COR-L47 (cell line): ENCODE results near the gene MGAT2.
"Not testable (repeated sequence)": the region's sequence is repeated elsewhere in the genome, so short reads cannot be mapped to it uniquely, and the experiment has no call there.

ENCODE experiments used
- DNase-seq: peaks from one replicate; lab custom pipeline; 2025; lab: John Stamatoyannopoulos, UW

MGAT2 gene

GRCh38 chr14:49612671-49613070 is 7.9 kb upstream of the MGAT2 start:
- no peak for DNase-seq

DNA sequence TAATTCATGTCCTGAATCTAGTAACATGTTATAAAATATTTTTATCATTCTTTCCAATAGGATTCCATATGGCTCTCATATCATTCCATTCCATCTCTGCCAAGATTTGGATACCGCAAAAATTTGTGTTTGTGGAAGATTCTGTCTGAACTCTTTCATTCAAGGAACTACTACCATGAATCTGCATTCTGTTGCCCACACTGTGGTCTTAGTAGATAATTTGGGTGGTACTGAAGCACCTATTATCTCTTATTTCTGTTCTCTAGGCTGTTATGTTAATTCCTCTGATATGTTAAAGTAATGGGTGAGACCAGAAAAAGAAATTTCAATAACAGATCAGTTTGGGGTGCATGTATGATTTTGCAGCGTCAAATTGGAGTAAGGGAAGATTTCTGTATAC is 6.4 kb upstream of the MGAT2 start:
- no peak for DNase-seq

GRCh38 chr14:49615776-49616175 is 4.8 kb upstream of the MGAT2 start:
- DNase-seq, result no peak

- DNase-seq, result no peak
Measured at GRCh38 chr14:49617852-49618519, 2.6 kb upstream of the MGAT2 start.

GRCh38 chr14:49619273-49619672 is 1.3 kb upstream of the MGAT2 start:
- not testable (repeated sequence) for DNase-seq

- DNase-seq, result no peak
Measured at GRCh38 chr14:49619730-49620129, 869 bp upstream of the MGAT2 start.

DNA sequence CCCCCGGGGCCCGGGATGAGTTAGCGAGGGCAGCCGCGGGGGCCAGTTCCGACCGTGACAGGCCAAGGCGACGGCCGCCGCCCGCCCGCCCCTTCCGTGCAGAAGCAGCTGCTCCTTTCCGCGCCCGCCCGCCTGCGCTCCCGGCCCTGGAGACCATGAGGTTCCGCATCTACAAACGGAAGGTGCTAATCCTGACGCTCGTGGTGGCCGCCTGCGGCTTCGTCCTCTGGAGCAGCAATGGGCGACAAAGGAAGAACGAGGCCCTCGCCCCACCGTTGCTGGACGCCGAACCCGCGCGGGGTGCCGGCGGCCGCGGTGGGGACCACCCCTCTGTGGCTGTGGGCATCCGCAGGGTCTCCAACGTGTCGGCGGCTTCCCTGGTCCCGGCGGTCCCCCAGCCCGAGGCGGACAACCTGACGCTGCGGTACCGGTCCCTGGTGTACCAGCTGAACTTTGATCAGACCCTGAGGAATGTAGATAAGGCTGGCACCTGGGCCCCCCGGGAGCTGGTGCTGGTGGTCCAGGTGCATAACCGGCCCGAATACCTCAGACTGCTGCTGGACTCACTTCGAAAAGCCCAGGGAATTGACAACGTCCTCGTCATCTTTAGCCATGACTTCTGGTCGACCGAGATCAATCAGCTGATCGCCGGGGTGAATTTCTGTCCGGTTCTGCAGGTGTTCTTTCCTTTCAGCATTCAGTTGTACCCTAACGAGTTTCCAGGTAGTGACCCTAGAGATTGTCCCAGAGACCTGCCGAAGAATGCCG is 699 bp downstream of the MGAT2 start:
- DNase-seq, result peak; percentile 41

- no peak for DNase-seq
Measured at GRCh38 chr14:49622022-49622607, 1.5 kb downstream of the MGAT2 start.

DNA sequence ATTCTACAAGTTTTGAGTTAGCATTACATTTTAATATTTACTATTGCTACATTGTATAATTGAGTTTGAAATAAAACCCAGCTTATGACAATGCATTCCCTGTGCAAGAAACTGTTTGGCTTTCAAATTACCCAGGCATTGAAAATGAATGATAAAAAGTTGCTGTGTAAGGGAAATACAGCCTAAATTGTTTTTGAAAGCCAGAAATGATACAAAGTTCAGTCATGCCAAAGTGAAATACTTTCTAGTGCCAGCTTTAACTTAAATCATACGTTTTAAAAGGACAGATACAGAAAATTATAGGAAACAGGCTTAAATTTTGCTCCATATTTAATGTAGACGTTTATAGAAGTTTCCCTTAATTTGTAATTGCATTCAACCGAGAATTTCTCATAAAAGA is 2.8 kb downstream of the MGAT2 start:
- DNase-seq, result no peak

DNA sequence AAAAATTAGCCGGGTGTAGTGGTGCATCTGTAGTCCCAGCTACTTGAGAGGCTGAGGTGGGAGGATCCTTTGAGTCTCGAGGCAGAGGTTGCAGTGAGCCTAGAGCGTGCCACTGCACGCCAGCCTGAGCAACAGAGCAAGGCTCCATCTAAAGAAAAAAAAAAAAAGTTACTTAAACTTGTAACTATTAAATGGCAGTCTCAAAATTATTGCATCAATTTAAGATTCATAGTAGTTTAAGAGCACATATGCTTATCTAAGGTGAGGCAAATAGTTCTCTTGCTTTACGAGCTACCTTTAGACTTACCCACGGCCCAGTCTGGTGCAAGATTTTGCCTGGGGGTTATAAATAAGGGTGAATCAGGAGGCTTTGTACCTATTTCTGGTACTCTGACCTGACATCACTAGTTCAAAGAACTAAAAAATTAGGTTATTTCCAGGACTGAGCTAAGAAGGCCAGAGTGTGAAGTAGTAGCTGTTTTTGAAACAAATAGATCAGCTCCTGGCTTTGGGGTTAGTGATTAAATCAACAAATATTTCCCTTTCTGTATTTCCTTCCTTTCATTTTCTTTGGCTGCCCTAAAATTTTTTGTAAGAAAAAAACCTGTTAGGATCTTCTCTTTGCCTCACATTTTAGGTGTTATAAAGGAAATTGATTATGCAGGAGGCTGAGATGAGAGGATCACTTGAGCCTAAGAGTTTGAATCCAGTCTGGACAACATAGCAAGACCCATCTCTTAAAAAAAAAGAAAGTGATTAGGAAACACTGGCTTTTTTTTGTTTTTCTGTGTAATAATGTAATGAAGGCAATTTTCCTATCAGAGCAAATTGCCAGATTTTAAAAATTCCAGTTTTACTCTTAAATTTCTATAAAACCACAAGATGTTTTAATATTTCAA is 3.6 kb downstream of the MGAT2 start:
- no peak for DNase-seq

DNA sequence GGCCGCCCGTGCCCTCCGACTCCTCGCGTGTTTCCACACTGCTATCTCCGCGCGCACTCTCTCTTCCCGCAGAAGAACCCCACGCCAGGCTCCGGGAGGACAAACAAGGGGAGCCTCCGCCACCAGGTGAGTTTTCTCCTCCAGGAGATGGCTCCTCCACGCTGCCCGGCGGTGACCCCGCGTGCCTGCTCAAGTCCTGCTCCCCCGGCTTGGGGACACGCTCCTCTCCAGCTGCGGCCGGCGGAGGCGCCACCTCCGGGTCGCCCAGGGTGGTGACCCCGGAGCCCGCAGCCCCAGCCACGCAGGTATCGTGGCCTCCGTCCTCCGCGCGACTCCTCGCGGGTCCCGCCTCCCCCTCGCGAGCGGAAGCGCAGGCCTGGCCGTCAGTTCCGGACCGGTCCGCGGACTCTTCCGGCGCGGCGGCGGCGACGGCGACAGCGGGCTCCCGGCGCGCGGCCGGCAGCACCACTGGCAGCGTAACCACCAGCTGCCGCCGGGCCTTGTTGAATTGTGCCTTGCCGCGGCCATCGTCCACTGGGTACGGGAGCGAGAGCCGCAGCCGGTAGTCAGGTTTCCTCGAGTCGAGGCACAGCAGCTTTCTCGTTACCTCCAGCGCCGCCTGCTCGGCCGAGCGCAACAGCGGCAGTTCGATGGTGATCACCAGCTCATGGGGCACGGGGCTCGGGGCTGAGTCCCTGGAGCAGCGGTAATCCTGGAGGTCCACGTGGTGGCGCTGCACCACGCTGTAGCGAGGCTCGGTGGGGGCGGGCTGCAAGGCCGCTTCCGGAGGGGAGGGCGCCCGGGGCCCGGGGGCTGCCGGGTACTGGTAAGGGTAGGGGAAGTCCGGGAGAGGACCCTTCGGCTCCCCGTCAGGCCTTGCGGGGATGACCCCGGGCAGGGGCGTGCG is 13.3 kb downstream of the MGAT2 start:
- peak; percentile 91 for DNase-seq

DNA sequence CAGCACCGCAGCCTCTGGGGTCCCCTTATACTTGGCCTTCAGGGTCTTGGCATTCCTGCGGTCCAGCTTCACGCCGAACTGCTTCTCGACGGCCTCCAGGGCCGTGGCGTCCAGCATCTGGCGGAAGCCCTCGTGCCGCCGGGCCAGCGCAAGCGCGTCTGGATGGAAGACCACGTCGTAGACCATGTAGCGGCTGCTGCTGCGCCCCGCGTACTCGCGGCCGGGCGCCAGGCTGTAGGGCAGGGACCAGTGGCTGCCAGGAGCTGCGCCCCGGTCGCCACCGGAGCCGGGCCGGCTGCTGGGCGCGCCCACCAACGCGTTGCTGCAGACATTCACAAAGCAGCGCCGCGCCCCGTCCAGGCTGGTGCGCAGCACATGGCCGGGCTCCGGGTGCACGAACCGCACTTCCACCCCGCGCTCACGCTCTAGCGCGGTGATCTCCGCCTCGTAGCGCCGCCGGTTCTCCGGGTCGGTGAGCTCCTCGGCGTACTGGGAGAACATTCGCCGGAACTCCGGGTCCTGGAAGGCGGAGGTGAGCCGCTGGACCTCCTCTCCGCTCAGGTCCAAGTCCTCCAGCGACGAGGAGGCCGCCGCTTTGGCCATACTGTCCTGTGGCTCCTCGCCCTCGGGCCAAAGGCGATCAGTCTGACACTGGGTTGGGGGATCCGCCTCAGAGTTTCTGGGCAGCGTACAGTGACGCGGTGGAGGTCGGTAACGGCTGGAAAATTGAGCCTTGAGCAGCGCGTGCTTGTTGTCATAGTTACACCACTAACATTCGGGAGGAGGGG is 14.1 kb downstream of the MGAT2 start, which contains the start of gene DNAAF2:
Gene DNAAF2, minus strand, starts transcription at position 698 of the 788 bp plus-strand sequence. Its CDS starts 95 bp downstream, at position 603.
- peak; percentile 50 for DNase-seq

GRCh38 chr14:49636866-49637265 is 16.3 kb downstream of the MGAT2 start:
- no peak for DNase-seq

DNA sequence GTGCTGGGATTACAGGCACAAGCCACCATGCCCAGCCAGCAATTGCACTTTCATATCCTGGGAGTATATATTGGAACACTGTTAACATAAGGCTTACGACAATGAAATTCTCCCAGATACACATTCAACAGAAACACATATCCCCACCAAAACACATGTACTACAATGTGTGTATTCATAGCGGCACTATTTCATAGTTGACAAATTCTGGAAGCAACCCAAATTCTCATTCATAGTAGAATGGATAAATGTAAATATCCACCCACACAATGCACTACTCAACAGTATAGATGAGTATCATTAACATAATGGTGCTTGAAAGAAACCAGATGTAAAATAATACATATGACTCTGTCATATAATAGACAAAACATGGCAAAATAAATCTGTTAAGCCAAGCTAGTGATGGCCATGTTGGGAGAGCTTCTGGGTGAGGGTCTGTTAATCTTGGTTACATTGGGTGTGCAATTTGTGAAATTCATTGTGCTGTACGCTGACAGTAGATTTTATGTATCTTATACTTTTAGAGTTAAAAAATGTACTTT is 17.0 kb downstream of the MGAT2 start:
- DNase-seq, result no peak

GRCh38 chr14:49640540-49641417 is 20.2 kb downstream of the MGAT2 start:
- DNase-seq, result no peak

GRCh38 chr14:49641697-49642129 is 21.1 kb downstream of the MGAT2 start:
- DNase-seq, result no peak

- no peak for DNase-seq
Measured at GRCh38 chr14:49642163-49642562, 21.6 kb downstream of the MGAT2 start.

- DNase-seq, result no peak
Measured at GRCh38 chr14:49653508-49653907, 32.9 kb downstream of the MGAT2 start.

GRCh38 chr14:49654511-49654910 is 33.9 kb downstream of the MGAT2 start:
- DNase-seq, result no peak
